Mesenchymal stem cell (in vitro differentiated cells and primary cell): ENCODE data around the gene LRP1.

ENCODE experiments used
- DNase-seq: peaks from one replicate; pipeline ENCODE4 v3.0.0-alpha.2; 2013
- H2AFZ ChIP-seq: one replicate; pipeline ENCODE4 v1.6.1; 2013; ENCODE audit warnings: low read depth, mild to moderate bottlenecking, control low read depth, inconsistent platforms, low read length, moderate library complexity
- H2AK5ac ChIP-seq: 2 replicates; pipeline ENCODE4 v1.6.1; 2013; ENCODE audit warnings: low read length, moderate library complexity, mild to moderate bottlenecking, inconsistent platforms; ENCODE audit not compliant: severe bottlenecking
- H2BK120ac ChIP-seq: one replicate; pipeline ENCODE4 v1.6.1; 2013; ENCODE audit warnings: low read depth, mild to moderate bottlenecking, inconsistent platforms, low read length, moderate library complexity
- H2BK12ac ChIP-seq, 2 experiments: one replicate each; pipeline ENCODE4 v1.6.1; 2013; ENCODE audit warnings: inconsistent platforms in 2 of 2, low read length in 2 of 2, mild to moderate bottlenecking in 2 of 2, moderate library complexity in 2 of 2, control low read depth in 1 of 2
- H2BK15ac ChIP-seq: one replicate; pipeline ENCODE4 v1.6.1; 2013; ENCODE audit warnings: mild to moderate bottlenecking, low read depth, inconsistent platforms; ENCODE audit not compliant: poor library complexity, severe bottlenecking
- H2BK5ac ChIP-seq: 2 replicates; pipeline ENCODE4 v1.6.1; 2013; ENCODE audit warnings: low read depth, mild to moderate bottlenecking, low read length, control low read depth, inconsistent platforms; ENCODE audit not compliant: poor library complexity, severe bottlenecking
- H3K14ac ChIP-seq, 2 experiments: one replicate each; pipeline ENCODE4 v1.6.1; 2013; ENCODE audit warnings: inconsistent platforms in 2 of 2, low read length in 2 of 2, control low read depth in 1 of 2, mild to moderate bottlenecking in 1 of 2, moderate library complexity in 1 of 2
- H3K18ac ChIP-seq, 2 experiments: one replicate each; pipeline ENCODE4 v1.6.1; 2013; ENCODE audit warnings: inconsistent platforms in 2 of 2, low read length in 2 of 2, control low read depth in 1 of 2, low read depth in 1 of 2, mild to moderate bottlenecking in 1 of 2
- H3K23ac ChIP-seq, 2 experiments: one replicate each; pipeline ENCODE4 v1.6.1; 2013; ENCODE audit warnings: inconsistent platforms in 2 of 2, low read length in 2 of 2, mild to moderate bottlenecking in 2 of 2, moderate library complexity in 2 of 2, control low read depth in 1 of 2
- H3K27ac ChIP-seq: 2 replicates; pipeline ENCODE4 v1.5.1; 2013; ENCODE audit warnings: mild to moderate bottlenecking, moderate library complexity, low read length, control low read depth, inconsistent platforms; ENCODE audit not compliant: poor library complexity, severe bottlenecking
- H3K27me3 ChIP-seq, 2 experiments: 2 replicates each; pipeline versions ENCODE4 v1.6.1 to v1.7.0; 2013; ENCODE audit warnings: low read length in 2 of 2, mild to moderate bottlenecking in 2 of 2, moderate library complexity in 2 of 2, control low read depth in 1 of 2, inconsistent platforms in 1 of 2; ENCODE audit not compliant: control insufficient read depth in 1 of 2, insufficient read depth in 1 of 2
- H3K36me3 ChIP-seq, 2 experiments: 2 replicates each; pipeline versions ENCODE4 v1.6.1 to v1.7.0; 2013; ENCODE audit warnings: low read length in 2 of 2, control low read depth in 1 of 2, inconsistent platforms in 1 of 2, low read depth in 1 of 2, mild to moderate bottlenecking in 1 of 2; ENCODE audit not compliant: insufficient read depth in 2 of 2, control insufficient read depth in 1 of 2
- H3K4ac ChIP-seq, 2 experiments: one replicate each; pipeline ENCODE4 v1.6.1; 2013; ENCODE audit warnings: inconsistent platforms in 2 of 2, low read length in 2 of 2, mild to moderate bottlenecking in 2 of 2, moderate library complexity in 2 of 2, control low read depth in 1 of 2, low read depth in 1 of 2
- H3K4me1 ChIP-seq: 2 replicates; pipeline ENCODE4 v1.6.1; 2013; ENCODE audit warnings: low read depth, low read length, control low read depth; ENCODE audit not compliant: control insufficient read depth, insufficient read depth
- H3K4me2 ChIP-seq: 2 replicates; pipeline ENCODE4 v1.6.1; 2013; ENCODE audit warnings: low read length, mild to moderate bottlenecking, inconsistent platforms; ENCODE audit not compliant: poor library complexity, severe bottlenecking
- H3K4me3 ChIP-seq, 2 experiments: 2 replicates each; pipeline versions ENCODE4 v1.5.1 to v1.7.0; 2013; ENCODE audit warnings: low read length in 2 of 2, mild to moderate bottlenecking in 2 of 2, control low read depth in 1 of 2, low read depth in 1 of 2; ENCODE audit not compliant: insufficient read depth in 1 of 2
- H3K79me1 ChIP-seq: replicated peaks from 2 replicates; pipeline ENCODE4 v1.6.1; 2013; ENCODE audit warnings: mild to moderate bottlenecking, control low read depth, low read length, inconsistent platforms; ENCODE audit not compliant: poor library complexity, severe bottlenecking
- H3K9ac ChIP-seq: 2 replicates; pipeline ENCODE4 v1.7.0; 2013; ENCODE audit warnings: mild to moderate bottlenecking, low read length, moderate library complexity
- H3K9me3 ChIP-seq: 2 replicates; pipeline ENCODE4 v1.7.0; 2013; ENCODE audit warnings: mild to moderate bottlenecking, low read length; ENCODE audit not compliant: control insufficient read depth
- H4K8ac ChIP-seq: one replicate; pipeline ENCODE4 v1.6.1; 2013; ENCODE audit warnings: inconsistent platforms, mild to moderate bottlenecking, low read length, moderate library complexity
- H4K91ac ChIP-seq: one replicate; pipeline ENCODE4 v1.6.1; 2013; ENCODE audit warnings: mild to moderate bottlenecking, low read length, inconsistent platforms
- WGBS: methylation state at CpG from one replicate; pipeline ENCODE4 v1.1.7; 2013; ENCODE audit warnings: mixed read lengths; 5-methylcytosine and 5-hydroxymethylcytosine counted together

LRP1 gene

GRCh38 chr12:57176846-57177245 lies 48.6 kb downstream of the LRP1 start:
- Histone ChIP-seq H3K4me1 (no peaks in the 10 kb centered on the region), H3K27ac (no peak overlapping the region), H3K9me3 (no peaks in the 10 kb centered on the region), H3K4me2 (no peak overlapping the region), H2AK5ac (no peak overlapping the region), H3K23ac (no peak overlapping the region), H3K18ac (no peak overlapping the region), H3K4ac (no peak overlapping the region), H3K36me3 (peaks cover 94 to 96% of the 10 kb centered on the region in 2 experiments), H3K9ac (peak overlapping the region; percentile 61), H4K8ac (no peak overlapping the region), H3K14ac (no peak overlapping the region), H2AFZ (no peak overlapping the region), H4K91ac (no peak overlapping the region), H3K4me3 (no peak overlapping the region), H2BK120ac (no peak overlapping the region), H3K27me3 (no peaks in the 10 kb centered on the region), H3K79me1 (peaks cover 15% of the 10 kb centered on the region), H2BK15ac (no peak overlapping the region), H2BK12ac (no peak overlapping the region), H2BK5ac (no peak overlapping the region)
- 93% methylated on average over 9 of the region's 9 CpGs for WGBS
- DNase-seq = no peak

GRCh38 chr12:57177354-57177753 lies 49.1 kb downstream of the LRP1 start:
- Histone ChIP-seq H2BK120ac (no peak overlapping the region), H3K27me3 (no peaks in the 10 kb centered on the region), H3K27ac (no peak overlapping the region), H2BK12ac (no peak overlapping the region), H3K18ac (no peak overlapping the region), H3K4me1 (no peaks in the 10 kb centered on the region), H3K79me1 (peaks cover 15% of the 10 kb centered on the region), H4K8ac (no peak overlapping the region), H3K9ac (peak overlapping the region; percentile 61), H2AFZ (no peak overlapping the region), H3K36me3 (peaks cover 95 to 100% of the 10 kb centered on the region in 2 experiments), H4K91ac (no peak overlapping the region), H3K14ac (no peak overlapping the region), H2BK5ac (no peak overlapping the region), H3K4me2 (no peak overlapping the region), H3K4ac (no peak overlapping the region), H2BK15ac (no peak overlapping the region), H3K9me3 (no peaks in the 10 kb centered on the region), H2AK5ac (no peak overlapping the region), H3K4me3 (no peak overlapping the region), H3K23ac (no peak overlapping the region)
- no peak for DNase-seq
- 97% methylated on average over 13 of the region's 16 CpGs for WGBS

- no peak overlapping the region for H4K91ac ChIP-seq
- H4K8ac ChIP-seq = no peak overlapping the region
- H3K36me3 ChIP-seq = peaks cover 89 to 100% of the 10 kb centered on the region in 2 experiments
- no peak overlapping the region for H3K23ac ChIP-seq
- no peaks in the 10 kb centered on the region for H3K9me3 ChIP-seq
- H2BK5ac ChIP-seq = no peak overlapping the region
- no peak overlapping the region for H3K4ac ChIP-seq
- no peak overlapping the region for H2AFZ ChIP-seq
- no peak overlapping the region for H2AK5ac ChIP-seq
- no peak overlapping the region for H3K4me3 ChIP-seq
- no peak overlapping the region for H2BK120ac ChIP-seq
- no peak overlapping the region for H2BK15ac ChIP-seq
- no peak overlapping the region for H3K18ac ChIP-seq
- H3K14ac ChIP-seq = no peak overlapping the region
- H3K4me1 ChIP-seq = no peaks in the 10 kb centered on the region
- no peak overlapping the region for H3K4me2 ChIP-seq
- WGBS = 95% methylated on average over 14 of the region's 14 CpGs
- no peak for DNase-seq
- H3K79me1 ChIP-seq = peaks cover 9% of the 10 kb centered on the region
- no peak overlapping the region for H3K9ac ChIP-seq
- no peaks in the 10 kb centered on the region for H3K27me3 ChIP-seq
- no peak overlapping the region for H3K27ac ChIP-seq
- no peak overlapping the region for H2BK12ac ChIP-seq
These were observed 49.9 kb downstream of the LRP1 start for GRCh38 chr12:57178213-57178612.

GRCh38 chr12:57179331-57180086 lies 51.2 kb downstream of the LRP1 start:
- Histone ChIP-seq H4K8ac (no peak overlapping the region), H2BK120ac (no peak overlapping the region), H2AK5ac (no peak overlapping the region), H2AFZ (no peak overlapping the region), H3K27me3 (no peaks in the 10 kb centered on the region), H3K79me1 (peaks cover 16% of the 10 kb centered on the region), H2BK5ac (no peak overlapping the region), H3K27ac (no peak overlapping the region), H4K91ac (no peak overlapping the region), H3K36me3 (peaks cover 89 to 100% of the 10 kb centered on the region in 2 experiments), H3K4me3 (no peak overlapping the region), H3K9me3 (no peaks in the 10 kb centered on the region), H2BK12ac (no peak overlapping the region), H3K23ac (peak overlapping the region in 1 of 2 experiments; percentile 23), H3K4ac (no peak overlapping the region), H3K4me2 (no peak overlapping the region), H2BK15ac (no peak overlapping the region), H3K14ac (no peak overlapping the region), H3K4me1 (no peaks in the 10 kb centered on the region), H3K18ac (no peak overlapping the region), H3K9ac (no peak overlapping the region)
- 98% methylated on average over 25 of the region's 27 CpGs for WGBS
- no peak for DNase-seq
